ENCODE measurements around the gene GFY. TPM values are rescaled to one million over a fixed set of nuclear protein-coding genes. Genes with fewer than 3 reads are reported as not detected.

Gene GFY
- total RNA-seq, 1 donor from 2014 or later = not detected

GRCh38 chr19:49417088-49417487, 8.1 kb upstream of the GFY start:
- peaks cover 3 to 4% of the 10 kb centered on the region in 2 donors for H3K4me1 ChIP-seq
- TF ChIP-seq CTCF (IDR thresholded peaks at IDR 0.05) = no peak
- H3K27me3 ChIP-seq = peaks cover 5% of the 10 kb centered on the region
- H3K9me3 ChIP-seq = no peaks in the 10 kb centered on the region
- no peak overlapping the region for H3K4me3 ChIP-seq
- intact Hi-C loops (cut with DNase I) = no loop called here
- H3K27ac ChIP-seq = no peak overlapping the region
- no peaks in the 10 kb centered on the region for H3K36me3 ChIP-seq
- no peak for DNase-seq (ENCODE audit: low spot score in 2 of 2)

DNA sequence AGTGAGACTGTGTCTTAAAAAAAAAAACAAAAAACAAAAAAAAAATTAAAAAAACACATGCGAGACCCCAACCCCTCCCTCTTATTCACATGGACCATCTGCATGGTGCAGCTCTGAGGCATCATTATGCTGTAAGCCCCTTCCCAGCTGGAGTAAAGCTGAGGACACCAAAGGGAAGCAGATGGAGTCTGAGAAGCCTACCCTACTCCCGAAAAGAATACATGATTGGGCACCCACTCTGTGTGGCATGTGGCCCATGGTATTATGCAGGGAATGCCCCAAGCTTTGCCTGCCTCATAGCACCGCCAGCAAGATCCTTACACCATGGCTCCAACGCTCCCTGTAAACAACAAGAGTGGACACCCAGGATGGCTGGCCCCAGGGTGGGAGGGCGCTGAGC, 6.7 kb upstream of the GFY start:
- peaks cover 19% of the 10 kb centered on the region for H3K27me3 ChIP-seq
- no peak overlapping the region for H3K4me3 ChIP-seq
- no peaks in the 10 kb centered on the region for H3K36me3 ChIP-seq
- TF ChIP-seq CTCF (IDR thresholded peaks at IDR 0.05) = no peak
- peaks cover 6 to 17% of the 10 kb centered on the region in 2 donors for H3K4me1 ChIP-seq
- intact Hi-C loops (cut with DNase I) = no loop called here
- no peak for DNase-seq (ENCODE audit: low spot score in 2 of 2)
- H3K27ac ChIP-seq = no peak overlapping the region
- H3K9me3 ChIP-seq = no peaks in the 10 kb centered on the region

- Histone ChIP-seq H3K27me3 (peaks cover 19% of the 10 kb centered on the region), H3K4me1 (peaks cover 6 to 17% of the 10 kb centered on the region in 2 donors), H3K4me3 (no peak overlapping the region), H3K27ac (no peak overlapping the region), H3K9me3 (no peaks in the 10 kb centered on the region), H3K36me3 (no peaks in the 10 kb centered on the region)
- intact Hi-C loops (cut with DNase I) = no loop called here
- DNase-seq (ENCODE audit: low spot score in 2 of 2) = no peak
- no peak for TF ChIP-seq CTCF (IDR thresholded peaks at IDR 0.05)
Observed at GRCh38 chr19:49419173-49419572, 6.0 kb upstream of the GFY start.

DNA sequence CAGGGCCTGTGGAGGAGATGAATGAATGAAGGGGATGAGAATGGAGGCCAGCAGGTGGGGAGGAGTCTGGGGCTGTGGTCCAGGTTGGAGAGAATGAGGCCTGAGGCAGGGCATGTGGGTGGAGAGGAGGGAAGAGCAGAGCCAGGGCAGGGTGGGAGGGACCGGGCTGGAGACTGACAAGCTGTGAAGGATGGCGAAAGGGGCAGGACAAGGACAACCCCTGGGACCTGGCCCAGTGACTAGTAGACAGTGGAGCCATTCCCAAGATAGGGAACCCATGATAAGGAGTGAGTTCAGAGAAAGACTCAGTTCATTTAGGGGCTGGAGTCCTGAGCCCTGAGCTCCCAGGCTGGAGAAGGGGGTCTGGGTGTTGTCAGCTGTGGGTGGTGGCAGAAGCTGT, 5.0 kb upstream of the GFY start:
- Histone ChIP-seq H3K9me3 (no peaks in the 10 kb centered on the region), H3K36me3 (no peaks in the 10 kb centered on the region), H3K4me3 (no peak overlapping the region), H3K4me1 (peaks cover 6 to 17% of the 10 kb centered on the region in 2 donors), H3K27me3 (peaks cover 19% of the 10 kb centered on the region), H3K27ac (no peak overlapping the region)
- TF ChIP-seq CTCF (IDR thresholded peaks at IDR 0.05) = no peak
- intact Hi-C loops (cut with DNase I) = no loop called here
- no peak for DNase-seq (ENCODE audit: low spot score in 2 of 2)

- peaks cover 21% of the 10 kb centered on the region for H3K27me3 ChIP-seq
- H3K27ac ChIP-seq = no peak overlapping the region
- no peak overlapping the region for H3K4me3 ChIP-seq
- H3K36me3 ChIP-seq = no peaks in the 10 kb centered on the region
- no peaks in the 10 kb centered on the region for H3K9me3 ChIP-seq
- DNase-seq (ENCODE audit: low spot score in 2 of 2) = peak in 1 of 2 donors; percentile 68
- intact Hi-C loops (cut with DNase I) = no loop called here
- peaks cover 6 to 17% of the 10 kb centered on the region in 2 donors for H3K4me1 ChIP-seq
- TF ChIP-seq CTCF (IDR thresholded peaks at IDR 0.05) = no peak
Observed at GRCh38 chr19:49421039-49421877, 3.9 kb upstream of the GFY start.
